Colonic mucosa (tissue), 4 donors: Measurements from ENCODE around the gene LGR5. TPM values are rescaled to one million over a fixed set of nuclear protein-coding genes. Genes with fewer than 3 reads are reported as not detected.

Experiments used
- DNase-seq: peaks from one replicate; pipeline ENCODE4 v3.0.0-alpha.2; 2020
- H3K27ac ChIP-seq: fragments of 200-600 bp; one replicate; pipeline ENCODE4 v1.8.0; 2021
- H3K27me3 ChIP-seq: fragments of 200-600 bp; one replicate; pipeline ENCODE4 v1.8.0; 2021
- H3K36me3 ChIP-seq: fragments of 200-600 bp; one replicate; pipeline ENCODE4 v1.8.0; 2021
- H3K4me1 ChIP-seq: fragments of 200-600 bp; one replicate; pipeline ENCODE4 v1.8.0; 2021; ENCODE audit warnings: mild to moderate bottlenecking
- H3K4me3 ChIP-seq: fragments of 200-600 bp; one replicate; pipeline ENCODE4 v1.8.0; 2021
- H3K9ac ChIP-seq, 2 donors: one replicate each; pipeline ENCODE4 v1.7.0; 2013; ENCODE audit warnings: control low read depth in 2 of 2, low read depth in 2 of 2, low read length in 2 of 2
- H3K9me3 ChIP-seq: fragments of 200-600 bp; one replicate; pipeline ENCODE4 v1.8.0; 2021
- intact Hi-C: fragments of 100-400 bp; cut with DNase I; formaldehyde crosslinking; loops from one replicate; pipeline ENCODE4 v1.14.1; 2022
- total RNA-seq, 2 donors: library from RNA; stranded (reverse); fragmentation: NEBNext Ultra II Directional in 1 of 2; extraction: Animal tissue kit (Norgen Biotek cat#: 25700) in 1 of 2; gene quantifications; one replicate each; pipeline ENCODE4 v1.2.1, GENCODE V29; 2021
- TF ChIP-seq, protein P1 (sequence below): fragments of 200-600 bp; IDR thresholded peaks from one replicate; pipeline ENCODE4 v1.8.0; 2022; ENCODE audit warnings: antibody characterized with exemption, mild to moderate bottlenecking
- donor health status: healthy.
- donor health status: DM: no; HTN: no; CAD: no.
- donor health status: DM: no; HTN: no; CAD: no.

LGR5 gene
- total RNA-seq, 2 donors from 2014 or later: 4.5 to 5.0 TPM

DNA sequence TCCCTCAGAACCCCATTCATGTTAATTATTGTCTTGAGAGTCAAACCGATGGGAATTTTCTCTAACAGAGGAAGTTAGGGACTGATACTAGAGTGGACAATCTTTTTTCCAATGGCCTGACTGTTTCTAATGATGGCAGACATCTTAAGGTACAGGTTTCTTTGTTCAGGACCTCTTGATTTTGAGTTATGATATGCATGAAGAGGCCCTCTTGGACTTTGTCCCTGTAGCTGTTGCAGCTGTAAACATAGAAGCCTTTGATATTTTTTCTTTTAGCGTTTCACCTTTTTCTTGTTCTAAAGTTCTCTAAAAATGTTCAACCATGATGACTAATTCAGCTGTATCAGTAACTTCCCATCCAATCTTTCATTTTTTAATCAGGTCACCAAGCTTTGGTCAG, 53.0 kb downstream of the LGR5 start:
- H3K27me3 ChIP-seq: no peaks in the 10 kb centered on the region
- TF ChIP-seq, protein P1, sequence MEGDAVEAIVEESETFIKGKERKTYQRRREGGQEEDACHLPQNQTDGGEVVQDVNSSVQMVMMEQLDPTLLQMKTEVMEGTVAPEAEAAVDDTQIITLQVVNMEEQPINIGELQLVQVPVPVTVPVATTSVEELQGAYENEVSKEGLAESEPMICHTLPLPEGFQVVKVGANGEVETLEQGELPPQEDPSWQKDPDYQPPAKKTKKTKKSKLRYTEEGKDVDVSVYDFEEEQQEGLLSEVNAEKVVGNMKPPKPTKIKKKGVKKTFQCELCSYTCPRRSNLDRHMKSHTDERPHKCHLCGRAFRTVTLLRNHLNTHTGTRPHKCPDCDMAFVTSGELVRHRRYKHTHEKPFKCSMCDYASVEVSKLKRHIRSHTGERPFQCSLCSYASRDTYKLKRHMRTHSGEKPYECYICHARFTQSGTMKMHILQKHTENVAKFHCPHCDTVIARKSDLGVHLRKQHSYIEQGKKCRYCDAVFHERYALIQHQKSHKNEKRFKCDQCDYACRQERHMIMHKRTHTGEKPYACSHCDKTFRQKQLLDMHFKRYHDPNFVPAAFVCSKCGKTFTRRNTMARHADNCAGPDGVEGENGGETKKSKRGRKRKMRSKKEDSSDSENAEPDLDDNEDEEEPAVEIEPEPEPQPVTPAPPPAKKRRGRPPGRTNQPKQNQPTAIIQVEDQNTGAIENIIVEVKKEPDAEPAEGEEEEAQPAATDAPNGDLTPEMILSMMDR: no peak
- DNase-seq: no peak
- H3K9me3 ChIP-seq: no peaks in the 10 kb centered on the region
- no peaks in the 10 kb centered on the region for H3K36me3 ChIP-seq
- no peak overlapping the region for H3K4me3 ChIP-seq
- no peak overlapping the region for H3K27ac ChIP-seq
- no peak overlapping the region for H3K9ac ChIP-seq
- intact Hi-C loops: no loop called here
- H3K4me1 ChIP-seq: no peaks in the 10 kb centered on the region

DNA sequence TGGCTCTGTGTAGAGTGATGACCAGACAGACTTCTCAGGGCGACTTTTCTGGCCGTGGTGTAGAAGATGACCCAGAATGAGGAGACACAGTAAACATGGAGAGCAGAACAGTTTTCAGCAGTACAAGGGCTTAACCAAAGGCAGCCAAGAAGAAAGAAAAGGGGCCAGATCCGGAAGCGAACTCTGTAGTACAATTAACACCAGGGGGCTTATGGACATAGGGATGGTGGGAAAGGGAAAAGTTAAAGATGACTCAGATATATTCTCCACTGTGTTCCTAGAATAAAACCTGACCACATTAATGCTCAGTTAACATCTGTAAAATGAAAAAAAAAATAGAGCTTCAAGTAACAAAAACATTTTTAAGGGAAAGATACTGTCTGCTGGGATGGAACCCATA, 60.2 kb downstream of the LGR5 start:
- TF ChIP-seq, protein P1: no peak
- no peak overlapping the region for H3K9ac ChIP-seq
- no peak overlapping the region for H3K27ac ChIP-seq
- H3K9me3 ChIP-seq: no peaks in the 10 kb centered on the region
- no peak for DNase-seq
- no peaks in the 10 kb centered on the region for H3K27me3 ChIP-seq
- intact Hi-C loops: no loop called here
- H3K36me3 ChIP-seq: no peaks in the 10 kb centered on the region
- H3K4me3 ChIP-seq: no peak overlapping the region
- H3K4me1 ChIP-seq: no peaks in the 10 kb centered on the region

DNA sequence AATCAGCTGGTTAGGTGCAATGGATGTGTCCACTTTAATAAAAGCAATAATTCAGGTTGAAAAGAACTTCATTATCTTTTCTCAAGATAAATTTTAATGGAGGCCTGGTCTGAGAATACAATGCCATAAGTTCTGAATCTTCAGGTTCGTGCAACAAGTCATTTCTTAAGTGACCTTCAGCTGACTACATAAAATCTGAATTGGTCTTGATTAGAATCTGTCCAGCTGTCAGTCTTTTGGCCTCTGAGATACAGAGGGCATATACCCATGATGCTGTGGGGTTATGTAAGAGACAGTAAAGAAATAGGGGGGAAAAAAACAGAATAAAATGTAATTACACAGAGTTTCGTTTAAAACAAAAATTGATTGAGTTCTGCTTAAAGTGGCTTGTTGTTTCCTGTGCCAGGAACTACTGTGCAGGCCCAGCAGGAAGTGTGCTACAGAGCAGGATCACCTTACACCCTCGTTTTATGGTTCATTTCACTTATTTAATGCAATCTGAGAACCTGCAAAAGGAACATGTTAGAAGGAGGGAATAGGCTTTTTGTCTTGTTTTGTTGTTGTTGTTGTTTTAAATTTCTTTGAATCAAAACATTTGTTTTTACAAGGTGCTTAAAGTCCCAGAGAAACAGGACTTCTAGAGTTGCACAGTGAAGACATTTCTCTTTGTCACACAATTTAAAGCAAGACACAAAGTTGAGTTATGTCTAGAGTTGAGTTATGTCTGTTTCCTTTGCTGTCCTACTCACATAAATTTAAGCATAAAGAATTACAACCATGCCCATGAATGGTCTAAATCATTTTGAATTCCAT, 64.2 kb downstream of the LGR5 start:
- no peak overlapping the region for H3K27ac ChIP-seq
- H3K27me3 ChIP-seq: no peaks in the 10 kb centered on the region
- H3K4me1 ChIP-seq: no peaks in the 10 kb centered on the region
- no peak overlapping the region for H3K4me3 ChIP-seq
- no peak overlapping the region for H3K9ac ChIP-seq
- H3K9me3 ChIP-seq: no peaks in the 10 kb centered on the region
- TF ChIP-seq, protein P1: no peak
- DNase-seq: no peak
- no peaks in the 10 kb centered on the region for H3K36me3 ChIP-seq
- intact Hi-C loops: no loop called here

DNA sequence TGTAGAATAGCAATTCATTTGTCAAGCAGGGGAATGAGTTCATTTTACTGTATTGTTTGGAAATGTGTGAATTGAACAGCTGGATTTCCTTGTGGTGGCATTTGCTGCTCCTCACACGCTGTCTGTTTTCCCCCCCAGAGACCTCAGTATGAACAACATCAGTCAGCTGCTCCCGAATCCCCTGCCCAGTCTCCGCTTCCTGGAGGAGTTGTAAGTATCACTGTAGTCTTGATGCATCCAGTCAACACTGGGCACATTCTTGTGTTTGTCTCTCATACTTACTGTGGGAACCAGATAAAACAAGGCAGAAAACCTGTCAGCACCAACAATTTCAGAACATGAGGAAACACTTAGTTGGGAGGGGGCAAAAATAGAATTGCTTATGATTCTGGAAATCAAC, 64.9 kb downstream of the LGR5 start:
- no peak overlapping the region for H3K4me3 ChIP-seq
- no peak overlapping the region for H3K27ac ChIP-seq
- H3K4me1 ChIP-seq: no peaks in the 10 kb centered on the region
- intact Hi-C loops: no loop called here
- no peaks in the 10 kb centered on the region for H3K27me3 ChIP-seq
- no peak for DNase-seq
- TF ChIP-seq, protein P1: no peak
- H3K36me3 ChIP-seq: no peaks in the 10 kb centered on the region
- H3K9me3 ChIP-seq: no peaks in the 10 kb centered on the region
- no peak overlapping the region for H3K9ac ChIP-seq

DNA sequence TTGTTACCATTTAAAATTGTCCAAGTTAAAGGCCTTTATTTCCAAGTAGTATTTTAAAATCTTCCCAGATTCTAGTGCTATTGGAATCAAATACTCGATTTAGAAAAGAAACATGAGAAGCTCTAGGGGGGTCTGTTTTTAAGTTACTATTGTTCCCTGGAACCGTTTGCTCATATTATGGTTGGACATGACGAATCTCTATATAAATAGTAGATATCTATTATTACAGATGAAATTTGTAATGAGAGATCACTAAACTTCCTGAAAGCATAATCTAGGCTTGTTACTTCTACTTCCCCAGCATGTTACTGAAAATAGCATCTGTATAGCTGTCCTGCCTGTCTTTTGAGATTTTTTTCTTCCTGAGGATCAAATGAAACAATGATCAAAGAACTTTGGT, 70.1 kb downstream of the LGR5 start:
- Histone ChIP-seq H3K9me3 (no peaks in the 10 kb centered on the region), H3K27me3 (no peaks in the 10 kb centered on the region), H3K4me3 (no peak overlapping the region), H3K36me3 (no peaks in the 10 kb centered on the region), H3K9ac (no peak overlapping the region), H3K27ac (no peak overlapping the region), H3K4me1 (no peaks in the 10 kb centered on the region)
- DNase-seq: no peak
- intact Hi-C loops: no loop called here
- TF ChIP-seq, protein P1: no peak
